Stimulated activated CD4-positive, alpha-beta T cell treated with anti-CD3 and anti-CD28 coated beads, Interleukin-15, amount 100 ng/mL, for 1 hour (primary cell): ENCODE results near the gene CELA1.
"Not testable (repeated sequence)": the region's sequence is repeated elsewhere in the genome, so short reads cannot be mapped to it uniquely, and the experiment has no call there.

ENCODE experiments used
- DNase-seq, 2 donors: peaks; one replicate each; pipeline ENCODE4 v3.0.0-alpha.2; 2020; ENCODE audit warnings: low read depth in 1 of 2, low spot score in 1 of 2

CELA1 gene

DNA sequence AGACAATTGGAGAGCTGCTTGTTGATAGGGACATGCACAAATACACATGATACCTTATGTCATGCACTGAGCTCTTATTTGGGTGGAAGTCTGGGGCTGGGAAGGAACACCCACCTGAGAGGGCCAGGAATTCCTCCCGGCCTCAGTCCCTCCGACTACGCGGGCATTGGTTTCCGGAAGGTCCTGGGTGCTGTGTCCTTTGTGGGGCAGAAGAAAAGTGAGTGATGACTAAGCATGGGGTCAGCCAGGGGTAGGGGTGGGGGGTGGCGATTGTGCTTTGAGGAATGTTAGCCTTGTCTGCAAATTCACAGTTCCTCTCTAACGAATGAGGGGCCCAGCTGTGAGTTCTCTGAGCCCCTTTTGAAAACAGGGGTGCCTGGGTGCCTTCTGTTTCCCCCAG, 798 bp downstream of the CELA1 start:
- DNase-seq: no peak

DNA sequence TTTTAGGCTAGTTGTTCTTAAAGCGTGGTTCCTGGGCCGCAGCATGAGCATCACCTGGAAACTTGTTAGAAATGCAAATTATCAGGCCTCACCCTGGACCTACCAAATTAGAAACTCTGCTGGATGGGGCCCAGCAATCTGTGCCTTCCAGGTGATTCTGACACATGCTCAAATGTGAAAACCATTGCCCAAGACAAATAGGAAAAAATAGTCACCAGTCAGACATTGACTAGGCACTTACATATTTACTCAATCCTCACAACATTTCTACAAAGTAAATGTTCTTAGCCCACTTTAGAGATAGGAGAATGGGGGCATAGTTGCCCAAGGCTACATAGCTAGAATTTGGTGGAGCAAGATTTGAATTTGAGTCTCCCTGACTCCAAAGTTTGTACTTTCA, 3.3 kb downstream of the CELA1 start:
- no peak for DNase-seq

- no peak for DNase-seq
These were observed 4.1 kb downstream of the CELA1 start for GRCh38 chr12:51342416-51342815.

GRCh38 chr12:51341251-51342007, 5.0 kb downstream of the CELA1 start:
- DNase-seq: peak; percentile 33 to 43

DNA sequence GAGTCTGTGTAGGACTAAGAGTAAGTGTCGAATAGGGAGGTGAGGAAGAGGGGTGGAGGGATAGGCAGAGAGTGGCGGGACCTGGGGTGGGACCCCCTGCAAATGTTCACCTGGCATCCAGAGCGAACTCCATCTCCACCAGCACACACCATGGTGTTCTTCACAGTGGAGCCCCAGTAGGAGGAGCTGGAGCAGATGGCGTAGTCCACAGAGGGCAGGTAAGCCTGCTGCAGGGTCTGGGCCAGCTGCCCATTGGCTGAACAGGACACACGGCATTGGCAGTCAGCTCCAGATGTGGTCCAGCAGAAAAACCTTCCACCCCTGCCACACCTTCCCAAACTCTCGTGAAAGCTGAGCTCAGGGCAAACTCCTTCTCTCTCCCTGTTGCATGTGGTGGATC, 6.7 kb downstream of the CELA1 start:
- no peak for DNase-seq

- not testable (repeated sequence) for DNase-seq
These were observed 9.1 kb downstream of the CELA1 start for GRCh38 chr12:51337336-51337735.

GRCh38 chr12:51335931-51336330, 10.5 kb downstream of the CELA1 start:
- no peak for DNase-seq

GRCh38 chr12:51334764-51335163, 11.7 kb downstream of the CELA1 start:
- no peak for DNase-seq

GRCh38 chr12:51333536-51333935, 12.9 kb downstream of the CELA1 start:
- no peak for DNase-seq

DNA sequence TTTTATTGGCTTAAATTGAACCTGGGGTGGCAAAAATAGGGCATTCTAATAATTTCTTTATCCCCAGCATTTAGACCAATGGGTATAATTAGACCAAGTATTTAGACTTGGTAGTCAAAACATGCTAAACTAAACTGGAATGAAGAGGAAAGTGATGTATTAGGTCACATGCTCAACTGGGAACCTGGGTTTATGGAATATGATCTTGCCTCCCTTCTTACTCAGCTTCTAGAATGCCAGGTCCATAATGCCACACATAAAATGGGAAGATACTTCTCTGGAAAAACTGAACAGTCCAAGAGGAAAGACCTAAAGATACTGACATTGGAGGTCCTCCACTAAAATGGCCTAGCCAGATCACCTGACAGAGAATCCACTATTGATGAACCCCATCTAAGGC, 16.3 kb downstream of the CELA1 start:
- DNase-seq: no peak

- DNase-seq: no peak
These were observed 16.7 kb downstream of the CELA1 start for GRCh38 chr12:51329742-51330141.

DNA sequence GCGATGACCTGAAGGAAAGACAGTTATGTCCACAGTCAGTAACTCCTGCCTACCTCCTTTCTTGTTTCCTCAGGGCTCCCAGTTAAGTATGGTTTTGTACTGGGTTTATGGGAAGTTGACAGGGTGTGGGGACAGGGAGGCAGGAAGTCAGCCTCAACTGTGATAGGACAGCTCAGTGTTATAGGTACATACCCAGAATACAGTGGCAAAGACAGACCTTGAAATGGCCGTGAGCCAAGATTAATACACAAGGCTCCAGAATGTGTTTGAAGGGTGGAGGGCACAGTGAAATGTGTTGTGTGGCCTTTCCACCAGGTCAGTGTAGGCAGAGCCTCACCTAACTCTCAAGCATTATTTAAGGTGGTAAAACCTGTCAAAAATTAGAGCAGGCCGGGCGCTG, 17.9 kb downstream of the CELA1 start:
- no peak for DNase-seq

DNA sequence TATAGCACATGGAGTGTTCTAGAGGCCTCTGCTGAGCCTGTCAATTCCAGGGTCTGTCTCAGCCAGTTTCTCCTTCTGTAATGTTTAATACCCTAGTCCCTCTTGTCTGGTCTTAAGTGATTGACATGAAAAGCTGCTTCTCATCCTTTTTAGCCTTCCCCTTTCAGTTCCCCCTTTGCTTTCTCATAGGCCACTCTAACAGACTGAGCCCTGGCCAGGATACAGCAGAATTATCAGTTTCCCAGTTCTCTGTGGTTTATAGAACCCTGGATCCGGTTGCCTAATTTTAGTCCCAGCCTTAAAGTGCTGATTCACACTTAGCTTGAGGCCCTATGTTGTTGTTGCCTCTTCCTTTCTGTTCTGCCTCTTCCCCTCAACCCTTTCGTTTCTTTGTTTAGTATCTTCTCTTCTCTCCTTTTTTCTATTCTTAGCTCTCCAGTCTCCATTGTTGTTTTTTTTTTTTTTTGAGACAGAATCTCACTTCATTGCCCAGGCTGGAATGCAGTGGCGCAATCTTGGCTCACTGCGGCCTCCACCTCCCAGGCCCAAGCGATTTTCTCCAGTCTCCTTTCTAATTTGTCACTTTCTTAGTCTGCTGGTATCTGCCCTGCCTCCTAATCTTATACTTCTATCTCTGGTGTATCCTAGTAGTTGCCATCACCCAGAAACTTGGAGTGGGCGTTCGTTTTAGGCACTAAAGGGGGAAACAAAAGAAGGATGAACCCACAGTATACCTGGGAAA, 19.6 kb downstream of the CELA1 start:
- DNase-seq: no peak

DNA sequence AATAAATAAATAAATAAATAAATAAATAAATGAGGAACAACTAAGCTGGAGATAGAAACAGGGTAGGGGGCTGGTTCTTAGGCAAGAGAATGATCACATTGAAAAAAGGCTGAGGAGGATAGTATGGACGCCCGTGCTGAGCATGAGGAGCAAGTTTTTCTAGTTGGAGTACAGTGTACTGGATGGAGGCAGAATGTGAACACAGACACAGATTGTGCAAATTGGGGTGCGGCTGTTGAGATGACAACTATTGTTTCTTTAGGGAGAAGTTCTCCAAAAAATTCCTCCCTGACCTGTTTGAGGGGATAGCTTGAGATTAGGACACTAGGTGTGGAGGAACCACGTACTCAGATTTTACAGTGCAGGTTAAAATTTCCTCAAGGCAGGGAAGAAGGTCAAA, 21.5 kb downstream of the CELA1 start:
- DNase-seq: no peak

GRCh38 chr12:51323966-51324895, 22.2 kb downstream of the CELA1 start, which contains the start of gene BIN2:
Gene BIN2, minus strand, starts transcription at chr12:51324174. Its CDS starts 72 bp downstream, at chr12:51324102.
- peak; percentile 44 to 55 for DNase-seq

DNA sequence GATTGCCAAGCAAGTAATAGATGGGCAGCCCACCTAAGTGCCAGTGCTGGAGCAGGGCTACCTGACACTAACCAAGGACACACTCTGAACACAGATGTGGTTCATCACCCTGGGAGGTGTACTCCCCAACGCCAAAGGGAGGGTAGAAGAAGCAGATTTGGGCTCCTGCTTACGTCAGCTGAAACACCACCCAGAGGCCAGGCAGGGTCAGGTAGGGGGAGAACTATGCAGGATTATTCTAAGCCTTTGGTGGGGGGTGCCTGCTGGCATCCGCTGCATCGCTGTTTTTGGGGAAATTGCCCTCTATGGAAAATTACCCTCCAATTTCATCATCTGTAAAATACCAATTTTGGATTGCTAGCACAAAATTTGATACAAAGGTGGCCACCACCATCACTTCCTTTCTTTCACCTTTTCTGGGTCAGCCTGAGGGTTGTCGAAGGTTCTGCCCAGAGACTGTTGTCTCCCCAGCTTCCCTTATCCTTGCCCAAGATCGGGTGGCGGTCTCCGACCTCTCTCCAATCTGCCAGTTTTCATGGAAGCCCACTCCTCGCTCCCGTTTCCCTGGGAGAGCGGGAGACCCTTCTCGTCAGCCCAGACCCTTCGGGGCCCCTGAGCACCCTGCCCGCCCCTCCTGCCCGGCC, 23.0 kb downstream of the CELA1 start:
- peak in 1 of 2 donors; percentile 31 for DNase-seq

- DNase-seq: no peak
These were observed 24.0 kb downstream of the CELA1 start for GRCh38 chr12:51322452-51322851.

DNA sequence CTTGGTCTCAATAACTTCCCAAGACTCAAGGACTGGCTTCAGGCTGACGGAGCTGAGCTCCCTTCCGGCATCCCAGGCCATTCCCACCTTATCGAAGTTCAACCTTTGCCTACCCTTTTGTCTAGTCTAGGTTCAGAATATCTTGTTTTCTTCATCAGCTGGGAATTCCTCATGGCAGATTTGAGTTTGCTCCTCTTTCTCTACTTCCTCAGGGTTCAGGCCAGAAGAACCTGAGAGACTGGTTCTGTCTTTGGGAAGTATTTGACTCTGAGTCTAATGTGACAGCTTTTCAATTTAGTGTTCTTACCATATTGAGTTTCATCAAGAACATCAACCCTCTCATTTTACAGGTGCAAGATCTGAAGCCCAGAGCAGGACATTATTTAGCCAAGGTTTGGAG, 24.6 kb downstream of the CELA1 start:
- DNase-seq: no peak

DNA sequence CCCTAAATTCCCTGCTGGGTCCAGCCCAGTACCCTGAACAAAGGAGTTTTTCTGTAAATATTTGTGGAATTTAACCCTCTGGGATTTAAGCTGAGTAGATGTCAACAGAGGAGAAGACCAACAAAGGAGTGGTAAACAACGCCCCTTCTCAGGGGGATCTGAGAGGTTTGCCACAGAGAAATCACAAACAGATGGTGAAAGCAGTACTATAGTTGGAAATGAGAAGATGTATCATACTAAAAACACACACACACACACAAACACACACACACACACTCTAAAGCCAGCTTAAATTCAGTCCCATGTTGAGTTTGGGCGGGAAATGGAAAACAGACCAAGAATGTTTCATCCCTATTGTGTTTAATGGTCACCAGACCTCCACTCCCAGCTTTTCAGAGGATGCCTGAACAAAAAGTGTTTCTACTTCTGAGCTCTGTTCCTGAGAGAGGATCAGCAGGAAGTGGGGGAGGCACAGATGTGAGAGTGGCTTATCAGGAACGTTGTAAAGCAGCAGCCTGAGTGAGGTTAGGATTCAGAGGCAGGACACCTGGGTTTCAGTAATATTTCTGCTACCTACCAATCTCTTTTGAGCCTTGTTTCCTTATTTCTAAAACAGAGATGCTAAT, 25.7 kb downstream of the CELA1 start:
- DNase-seq: no peak

DNA sequence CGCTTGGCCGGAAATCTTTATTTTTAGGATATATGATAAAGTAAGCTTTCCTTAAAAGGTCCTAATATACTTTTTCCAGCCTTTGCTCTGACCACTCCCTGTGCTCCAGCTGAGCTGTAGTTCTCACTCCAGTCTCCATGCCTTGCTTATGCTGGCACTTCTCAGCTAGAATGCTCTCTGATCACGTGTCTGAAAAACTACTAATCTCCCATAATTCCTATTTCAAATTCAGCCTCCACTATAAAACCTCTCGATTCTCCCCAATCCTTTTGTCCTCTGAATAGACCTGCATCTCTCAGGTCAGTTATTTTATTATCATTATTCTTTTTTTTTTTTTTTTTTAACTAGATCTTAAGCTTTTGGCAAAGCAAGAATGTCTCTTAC, 26.2 kb downstream of the CELA1 start:
- no peak for DNase-seq
